ENCODE data around the gene KIF19. TPM values are rescaled to one million over a fixed set of nuclear protein-coding genes. Genes with fewer than 3 reads are reported as not detected.

KIF19 gene
- total and polyA plus RNA-seq, 10 of the 15 experiments (the other 5 are each of a cell fraction or from before 2014, with no cell fraction given) = 0.06 to 0.07 TPM; not detected in 8

DNA sequence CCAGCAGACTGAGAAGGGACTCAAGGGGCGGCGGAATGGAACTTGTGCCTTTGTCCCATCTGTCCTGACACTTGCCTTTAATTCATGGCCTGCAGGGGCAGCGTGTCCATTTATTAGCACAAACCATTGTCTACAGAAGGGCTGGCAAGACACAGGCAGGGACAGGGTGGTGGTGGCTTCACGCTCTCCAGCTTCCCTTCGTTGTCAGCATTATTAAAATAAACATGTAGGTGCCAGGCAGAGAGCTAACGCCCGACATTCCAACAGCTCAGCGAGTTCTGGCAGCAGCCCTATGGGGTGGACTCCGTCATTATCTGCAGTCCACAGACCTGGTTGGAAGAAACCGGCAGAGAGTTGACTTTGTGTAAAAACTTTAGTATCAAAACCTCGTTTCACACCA lies 35.7 kb upstream of the KIF19 start:
- FAIRE-seq = no peak
- Histone ChIP-seq H2AFZ (ENCODE audit: control insufficient read depth, low read depth, low read length) (no peak overlapping the region), H3K9ac (ENCODE audit: control insufficient read depth, insufficient read depth, low read length) (no peak overlapping the region), H3K4me3 (no peak overlapping the region), H3K27me3 (replicated peaks in 1 of 2; ENCODE audit: control insufficient read depth in 2 of 2, insufficient read depth in 2 of 2, low read length in 1 of 2) (no peaks in the 10 kb centered on the region), H3K79me2 (ENCODE audit: control insufficient read depth, insufficient read depth, low read length) (no peaks in the 10 kb centered on the region), H4K20me1 (ENCODE audit: control insufficient read depth, insufficient read depth) (no peaks in the 10 kb centered on the region), H3K4me2 (ENCODE audit: control insufficient read depth, insufficient read depth) (no peak overlapping the region), H3K9me3 (replicated peaks; ENCODE audit: control insufficient read depth, insufficient read depth, low read length) (no peaks in the 10 kb centered on the region), H3K36me3 (ENCODE audit: control insufficient read depth in 2 of 2, insufficient read depth in 2 of 2, low read length in 1 of 2) (no peaks in the 10 kb centered on the region), H3K4me1 (ENCODE audit: control insufficient read depth, insufficient read depth, low read length) (peaks cover 25% of the 10 kb centered on the region), H3K27ac (ENCODE audit: control insufficient read depth, insufficient read depth) (peak overlapping the region; percentile 74; the same call in 1 of the 2 replicates)
- intact Hi-C loops (cut with micrococcal nuclease; ENCODE audit: unreplicated experiment) = no loop called here
- DNase-seq (ENCODE audit: low read depth, low spot score) = no peak
- ATAC-seq = no peak; the same call in 2 of the 3 replicates
- POLR2A ChIA-PET = interaction anchor here (0.6 to 1.0 kb wide), 2 partner anchors 76 to 127 kb away, joined by 3 read pairs; no protein-coding TSS in a partner anchor
- no TSS peak for BruUV-seq (replicated peaks)
- SMC1A ChIA-PET (ENCODE audit: uncharacterized antibody, unreplicated experiment) = interaction anchor here (0.9 to 10.6 kb wide), 2 partner anchors 6 to 17 kb away, joined by 3 to 101 read pairs; no protein-coding TSS in a partner anchor
- in situ Hi-C loops (cut with MboI) = loop anchor here (25.0 kb wide), 1 partner anchor 1878 kb away; no protein-coding TSS in a partner anchor
- WGBS (ENCODE audit: insufficient coverage, insufficient replicate concordance, low lambda C conversion rate, missing lambda C conversion rate) = 62% methylated on average over 11 of the region's 11 CpGs
- CTCF ChIA-PET = interaction anchor here (0.9 to 1.9 kb wide), 3 partner anchors 8 to 15 kb away, joined by 3 to 6 read pairs (median 3); no protein-coding TSS in a partner anchor
- TF ChIP-seq BACH1 (IDR thresholded peaks at IDR 0.05; ENCODE audit: borderline replicate concordance) = no peak
- TF ChIP-seq, protein P1, sequence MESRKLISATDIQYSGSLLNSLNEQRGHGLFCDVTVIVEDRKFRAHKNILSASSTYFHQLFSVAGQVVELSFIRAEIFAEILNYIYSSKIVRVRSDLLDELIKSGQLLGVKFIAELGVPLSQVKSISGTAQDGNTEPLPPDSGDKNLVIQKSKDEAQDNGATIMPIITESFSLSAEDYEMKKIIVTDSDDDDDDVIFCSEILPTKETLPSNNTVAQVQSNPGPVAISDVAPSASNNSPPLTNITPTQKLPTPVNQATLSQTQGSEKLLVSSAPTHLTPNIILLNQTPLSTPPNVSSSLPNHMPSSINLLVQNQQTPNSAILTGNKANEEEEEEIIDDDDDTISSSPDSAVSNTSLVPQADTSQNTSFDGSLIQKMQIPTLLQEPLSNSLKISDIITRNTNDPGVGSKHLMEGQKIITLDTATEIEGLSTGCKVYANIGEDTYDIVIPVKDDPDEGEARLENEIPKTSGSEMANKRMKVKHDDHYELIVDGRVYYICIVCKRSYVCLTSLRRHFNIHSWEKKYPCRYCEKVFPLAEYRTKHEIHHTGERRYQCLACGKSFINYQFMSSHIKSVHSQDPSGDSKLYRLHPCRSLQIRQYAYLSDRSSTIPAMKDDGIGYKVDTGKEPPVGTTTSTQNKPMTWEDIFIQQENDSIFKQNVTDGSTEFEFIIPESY (IDR thresholded peaks at IDR 0.05) = no peak
- no peak for TF ChIP-seq PAX5 (IDR thresholded peaks at IDR 0.05; ENCODE audit: borderline replicate concordance, low read depth, low read length)
- TF ChIP-seq SIX5 (IDR thresholded peaks at IDR 0.05; ENCODE audit: low read depth, low read length, severe bottlenecking) = no peak
- no peak for TF ChIP-seq TAF1 (IDR thresholded peaks at IDR 0.05; ENCODE audit: borderline replicate concordance, low read depth, low read length)
- no peak for TF ChIP-seq CBX5 (IDR thresholded peaks at IDR 0.05; ENCODE audit: low read depth)
- TF ChIP-seq, protein P2, sequence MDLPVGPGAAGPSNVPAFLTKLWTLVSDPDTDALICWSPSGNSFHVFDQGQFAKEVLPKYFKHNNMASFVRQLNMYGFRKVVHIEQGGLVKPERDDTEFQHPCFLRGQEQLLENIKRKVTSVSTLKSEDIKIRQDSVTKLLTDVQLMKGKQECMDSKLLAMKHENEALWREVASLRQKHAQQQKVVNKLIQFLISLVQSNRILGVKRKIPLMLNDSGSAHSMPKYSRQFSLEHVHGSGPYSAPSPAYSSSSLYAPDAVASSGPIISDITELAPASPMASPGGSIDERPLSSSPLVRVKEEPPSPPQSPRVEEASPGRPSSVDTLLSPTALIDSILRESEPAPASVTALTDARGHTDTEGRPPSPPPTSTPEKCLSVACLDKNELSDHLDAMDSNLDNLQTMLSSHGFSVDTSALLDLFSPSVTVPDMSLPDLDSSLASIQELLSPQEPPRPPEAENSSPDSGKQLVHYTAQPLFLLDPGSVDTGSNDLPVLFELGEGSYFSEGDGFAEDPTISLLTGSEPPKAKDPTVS (IDR thresholded peaks at IDR 0.05; ENCODE audit: low read depth, low read length) = no peak
- TF ChIP-seq MYB (IDR thresholded peaks at IDR 0.05; ENCODE audit: borderline replicate concordance, low read depth, low read length) = no peak
- no peak for TF ChIP-seq HDAC2 (IDR thresholded peaks at IDR 0.05)
- TF ChIP-seq MXI1 (IDR thresholded peaks at IDR 0.05; ENCODE audit: low read depth, low read length) = no peak
- no peak for TF ChIP-seq SUPT20H (IDR thresholded peaks at IDR 0.05; ENCODE audit: borderline replicate concordance, control insufficient read depth, low read depth, low read length)
- RAD21 ChIA-PET (ENCODE audit: unreplicated experiment) = no interaction called here
